Trophoblast cell (in vitro differentiated cells and primary cell): ENCODE data around the gene RFTN1.
A peak's percentile ranks its signal among the peaks of the same experiment; 100 is the strongest.

Experiments
- DNase-seq, 2 donors: peaks; one replicate each; pipeline ENCODE4 v3.0.0-alpha.2; 2016
- H2AFZ ChIP-seq: 2 replicates; pipeline ENCODE4 v1.6.1; 2013; ENCODE audit warnings: low read length, moderate library complexity, mild to moderate bottlenecking; ENCODE audit not compliant: insufficient read depth, poor library complexity
- H2AK5ac ChIP-seq: 2 replicates; pipeline ENCODE4 v1.6.1; 2013; ENCODE audit warnings: mild to moderate bottlenecking, low read length
- H2BK120ac ChIP-seq: 2 replicates; pipeline ENCODE4 v1.6.1; 2013; ENCODE audit warnings: low read length, mild to moderate bottlenecking, moderate library complexity; ENCODE audit not compliant: insufficient read depth, poor library complexity
- H2BK12ac ChIP-seq: 2 replicates; pipeline ENCODE4 v1.6.1; 2013; ENCODE audit warnings: mild to moderate bottlenecking, low read length, moderate library complexity
- H2BK5ac ChIP-seq: 2 replicates; pipeline ENCODE4 v1.6.1; 2013; ENCODE audit warnings: low read length, low read depth, moderate library complexity, mild to moderate bottlenecking; ENCODE audit not compliant: poor library complexity
- H3K14ac ChIP-seq: 2 replicates; pipeline ENCODE4 v1.6.1; 2013; ENCODE audit warnings: mild to moderate bottlenecking, low read length
- H3K18ac ChIP-seq: 2 replicates; pipeline ENCODE4 v1.6.1; 2013; ENCODE audit warnings: mild to moderate bottlenecking, low read length
- H3K23ac ChIP-seq: 2 replicates; pipeline ENCODE4 v1.6.1; 2013; ENCODE audit warnings: low read length
- H3K27ac ChIP-seq: 2 replicates; pipeline ENCODE4 v1.5.1; 2013; ENCODE audit warnings: low read depth, mild to moderate bottlenecking, inconsistent platforms, low read length, moderate library complexity
- H3K27me3 ChIP-seq: 2 replicates; pipeline ENCODE4 v1.6.1; 2013; ENCODE audit warnings: inconsistent platforms, mild to moderate bottlenecking, low read length, moderate library complexity; ENCODE audit not compliant: insufficient read depth
- H3K36me3 ChIP-seq, 2 experiments: 1 replicate in 1 of 2; 2 replicates in 1 of 2; pipeline ENCODE4 v1.6.1; 2013; ENCODE audit warnings: low read length in 2 of 2, mild to moderate bottlenecking in 2 of 2, moderate library complexity in 1 of 2; ENCODE audit not compliant: insufficient read depth in 2 of 2, control insufficient read depth in 1 of 2
- H3K4ac ChIP-seq: 2 replicates; pipeline ENCODE4 v1.6.1; 2013; ENCODE audit warnings: low read depth, mild to moderate bottlenecking, low read length, moderate library complexity
- H3K4me1 ChIP-seq, 2 experiments: 1 replicate in 1 of 2; 2 replicates in 1 of 2; pipeline ENCODE4 v1.6.1; 2013; ENCODE audit warnings: low read length in 2 of 2, mild to moderate bottlenecking in 2 of 2, moderate library complexity in 1 of 2; ENCODE audit not compliant: insufficient read depth in 2 of 2, control insufficient read depth in 1 of 2
- H3K4me2 ChIP-seq: 2 replicates; pipeline ENCODE4 v1.6.1; 2013; ENCODE audit warnings: inconsistent platforms, mild to moderate bottlenecking, low read length, moderate library complexity
- H3K4me3 ChIP-seq: 2 replicates; pipeline ENCODE4 v1.5.1; 2013; ENCODE audit warnings: mild to moderate bottlenecking, low read depth, low read length, inconsistent platforms
- H3K79me1 ChIP-seq: one replicate; pipeline ENCODE4 v1.6.1; 2013; ENCODE audit warnings: low read length
- H3K79me2 ChIP-seq: 2 replicates; pipeline ENCODE4 v1.6.1; 2013; ENCODE audit warnings: low read length, mild to moderate bottlenecking; ENCODE audit not compliant: control insufficient read depth, insufficient read depth, poor library complexity
- H3K9ac ChIP-seq: 2 replicates; pipeline ENCODE4 v1.6.1; 2013; ENCODE audit warnings: mild to moderate bottlenecking, low read length
- H3K9me3 ChIP-seq: 2 replicates; pipeline ENCODE4 v1.6.1; 2013; ENCODE audit warnings: low read depth, mild to moderate bottlenecking, control low read depth, inconsistent platforms, low read length; ENCODE audit not compliant: insufficient read depth
- H4K12ac ChIP-seq: 2 replicates; pipeline ENCODE4 v1.6.1; 2013; ENCODE audit warnings: low read depth, mild to moderate bottlenecking, low read length, moderate library complexity
- H4K8ac ChIP-seq: 2 replicates; pipeline ENCODE4 v1.6.1; 2013; ENCODE audit warnings: low read depth, mild to moderate bottlenecking, low read length, moderate library complexity
- H4K91ac ChIP-seq: one replicate; pipeline ENCODE4 v1.6.1; 2013; ENCODE audit warnings: low read depth, mild to moderate bottlenecking, low read length, moderate library complexity
- WGBS: extraction: QIAGEN DNeasy Blood & Tissue Kit; methylation state at CpG from one replicate; pipeline ENCODE4 v1.1.7; 2013; ENCODE audit warnings: missing lambda C conversion rate; ENCODE audit not compliant: insufficient read length, insufficient coverage; ENCODE audit errors: extremely low coverage; 5-methylcytosine and 5-hydroxymethylcytosine counted together

The RFTN1 gene

GRCh38 chr3:16375891-16376290 is 137.6 kb downstream of the RFTN1 start:
- no peak overlapping the region for H3K4ac ChIP-seq
- H2BK5ac ChIP-seq: no peak overlapping the region
- H3K14ac ChIP-seq: no peak overlapping the region
- H3K36me3 ChIP-seq: no peaks in the 10 kb centered on the region
- no peak overlapping the region for H3K4me3 ChIP-seq
- no peak overlapping the region for H3K23ac ChIP-seq
- no CpG with 5 or more reads among the region's 6 CpGs for WGBS
- H4K12ac ChIP-seq: no peak overlapping the region
- no peak overlapping the region for H3K27ac ChIP-seq
- H2BK12ac ChIP-seq: no peak overlapping the region
- H4K91ac ChIP-seq: no peak overlapping the region
- H4K8ac ChIP-seq: no peak overlapping the region
- H3K27me3 ChIP-seq: no peaks in the 10 kb centered on the region
- no peaks in the 10 kb centered on the region for H3K79me1 ChIP-seq
- no peak overlapping the region for H3K9ac ChIP-seq
- H3K4me2 ChIP-seq: no peak overlapping the region
- no peak overlapping the region for H2BK120ac ChIP-seq
- peaks cover 7% of the 10 kb centered on the region for H3K9me3 ChIP-seq
- no peak for DNase-seq
- no peaks in the 10 kb centered on the region for H3K4me1 ChIP-seq
- no peak overlapping the region for H3K18ac ChIP-seq
- H2AK5ac ChIP-seq: no peak overlapping the region
- no peak overlapping the region for H2AFZ ChIP-seq
- no peaks in the 10 kb centered on the region for H3K79me2 ChIP-seq

GRCh38 chr3:16374935-16375245 is 138.6 kb downstream of the RFTN1 start:
- Histone ChIP-seq H3K14ac (no peak overlapping the region), H3K4ac (no peak overlapping the region), H3K18ac (no peak overlapping the region), H3K23ac (no peak overlapping the region), H2BK120ac (no peak overlapping the region), H3K9me3 (peaks cover 7% of the 10 kb centered on the region), H2BK5ac (no peak overlapping the region), H3K4me2 (no peak overlapping the region), H3K4me3 (peak overlapping the region; percentile 8), H3K27ac (no peak overlapping the region), H3K36me3 (no peaks in the 10 kb centered on the region), H3K79me1 (peaks cover 2% of the 10 kb centered on the region), H4K12ac (no peak overlapping the region), H3K4me1 (peaks cover 4 to 5% of the 10 kb centered on the region in 2 experiments), H2BK12ac (no peak overlapping the region), H2AFZ (no peak overlapping the region), H2AK5ac (no peak overlapping the region), H3K27me3 (no peaks in the 10 kb centered on the region), H4K8ac (no peak overlapping the region), H3K9ac (no peak overlapping the region), H3K79me2 (no peaks in the 10 kb centered on the region), H4K91ac (no peak overlapping the region)
- WGBS: no CpG with 5 or more reads among the region's 2 CpGs
- DNase-seq: no peak

- no peak overlapping the region for H4K12ac ChIP-seq
- no peak overlapping the region for H3K14ac ChIP-seq
- no peak overlapping the region for H2BK120ac ChIP-seq
- no peak overlapping the region for H4K8ac ChIP-seq
- H4K91ac ChIP-seq: no peak overlapping the region
- no peak overlapping the region for H2BK5ac ChIP-seq
- H3K4ac ChIP-seq: no peak overlapping the region
- peaks cover 8 to 11% of the 10 kb centered on the region in 2 experiments for H3K4me1 ChIP-seq
- H3K9me3 ChIP-seq: peaks cover 7% of the 10 kb centered on the region
- no peak overlapping the region for H2AK5ac ChIP-seq
- no peak overlapping the region for H2BK12ac ChIP-seq
- H3K4me2 ChIP-seq: no peak overlapping the region
- H3K79me2 ChIP-seq: no peaks in the 10 kb centered on the region
- H2AFZ ChIP-seq: no peak overlapping the region
- no peak overlapping the region for H3K27ac ChIP-seq
- peak overlapping the region; percentile 8 for H3K4me3 ChIP-seq
- H3K18ac ChIP-seq: no peak overlapping the region
- H3K9ac ChIP-seq: no peak overlapping the region
- no CpG with 5 or more reads among the region's 17 CpGs for WGBS
- no peak for DNase-seq
- no peaks in the 10 kb centered on the region for H3K36me3 ChIP-seq
- H3K27me3 ChIP-seq: no peaks in the 10 kb centered on the region
- H3K79me1 ChIP-seq: peaks cover 2% of the 10 kb centered on the region
- no peak overlapping the region for H3K23ac ChIP-seq
These were observed 139.2 kb downstream of the RFTN1 start for GRCh38 chr3:16374047-16374934.

GRCh38 chr3:16373341-16373946 is 140.1 kb downstream of the RFTN1 start:
- no peak overlapping the region for H2AK5ac ChIP-seq
- no peak overlapping the region for H3K9ac ChIP-seq
- no peaks in the 10 kb centered on the region for H3K27me3 ChIP-seq
- H3K36me3 ChIP-seq: no peaks in the 10 kb centered on the region
- H3K27ac ChIP-seq: no peak overlapping the region
- H4K91ac ChIP-seq: no peak overlapping the region
- H3K79me2 ChIP-seq: no peaks in the 10 kb centered on the region
- peaks cover 5% of the 10 kb centered on the region for H3K9me3 ChIP-seq
- no peak overlapping the region for H2BK12ac ChIP-seq
- DNase-seq: no peak
- H2AFZ ChIP-seq: no peak overlapping the region
- H2BK5ac ChIP-seq: no peak overlapping the region
- no CpG with 5 or more reads among the region's 3 CpGs for WGBS
- H4K12ac ChIP-seq: no peak overlapping the region
- no peak overlapping the region for H3K4me3 ChIP-seq
- H3K79me1 ChIP-seq: peaks cover 2% of the 10 kb centered on the region
- no peak overlapping the region for H4K8ac ChIP-seq
- no peak overlapping the region for H2BK120ac ChIP-seq
- no peak overlapping the region for H3K14ac ChIP-seq
- H3K4me1 ChIP-seq: peaks cover 9 to 13% of the 10 kb centered on the region in 2 experiments
- no peak overlapping the region for H3K18ac ChIP-seq
- no peak overlapping the region for H3K23ac ChIP-seq
- H3K4me2 ChIP-seq: no peak overlapping the region
- H3K4ac ChIP-seq: no peak overlapping the region
